Stomach (tissue), 4 donors: Measurements from ENCODE around the gene MYH9.

Experiments used
- CTCF ChIP-seq, 7 experiments: fragments of 450-650 bp in 4 of 7; fragments of 200-600 bp in 3 of 7; sonication (generic) in 3 of 7; IDR thresholded peaks; one replicate each; pipeline ENCODE4 v1.5.1; 2016 to 2019; ENCODE audit warnings: antibody characterized with exemption in 7 of 7, control low read depth in 2 of 7, mild to moderate bottlenecking in 1 of 7
- POLR2AphosphoS5 ChIP-seq, 3 donors: sonication (generic); formaldehyde crosslinking; IDR thresholded peaks; one replicate each; pipeline ENCODE4 v1.6.1; 2016; ENCODE audit warnings: antibody characterized with exemption in 3 of 3

GRCh38 chr22:36321797-36322601 is 65.8 kb downstream of the MYH9 start:
- TF ChIP-seq CTCF (IDR thresholded peaks at IDR 0.05) (no peak), POLR2AphosphoS5 (IDR thresholded peaks at IDR 0.05) (no peak)
